HPDE6-E6E7 (cell line): ENCODE results near the gene BMERB1.
"Not testable (repeated sequence)": the region's sequence is repeated elsewhere in the genome, so short reads cannot be mapped to it uniquely, and the experiment has no call there.

Source experiments
- DNase-seq: peaks from one replicate; pipeline ENCODE4 v3.0.0; 2011; ENCODE audit warnings: missing footprints; ENCODE audit errors: extremely low spot score

The BMERB1 gene

GRCh38 chr16:15523092-15523541 is 88.7 kb downstream of the BMERB1 start:
- DNase-seq = no peak

GRCh38 chr16:15523939-15524338 is 89.6 kb downstream of the BMERB1 start:
- no peak for DNase-seq

- DNase-seq = no peak
Measured at GRCh38 chr16:15524966-15525365, 90.6 kb downstream of the BMERB1 start.

- DNase-seq = no peak
Measured at GRCh38 chr16:15526097-15526496, 91.7 kb downstream of the BMERB1 start.

GRCh38 chr16:15526731-15527130 is 92.3 kb downstream of the BMERB1 start:
- no peak for DNase-seq

- no peak for DNase-seq
Measured at GRCh38 chr16:15529673-15530072, 95.3 kb downstream of the BMERB1 start.

- no peak for DNase-seq
Measured at GRCh38 chr16:15530085-15530484, 95.7 kb downstream of the BMERB1 start.

- no peak for DNase-seq
Measured at GRCh38 chr16:15532825-15533224, 98.4 kb downstream of the BMERB1 start.

- DNase-seq = no peak
Measured at GRCh38 chr16:15533386-15533785, 99.0 kb downstream of the BMERB1 start.

- DNase-seq = no peak
Measured at GRCh38 chr16:15535772-15536171, 101.4 kb downstream of the BMERB1 start.

- no peak for DNase-seq
Measured at GRCh38 chr16:15536843-15537242, 102.5 kb downstream of the BMERB1 start.

GRCh38 chr16:15538507-15538906 is 104.1 kb downstream of the BMERB1 start:
- DNase-seq = no peak

GRCh38 chr16:15539197-15539596 is 104.8 kb downstream of the BMERB1 start:
- no peak for DNase-seq

GRCh38 chr16:15542261-15542660 is 107.9 kb downstream of the BMERB1 start:
- DNase-seq = no peak

GRCh38 chr16:15542734-15543347 is 108.5 kb downstream of the BMERB1 start:
- no peak for DNase-seq

GRCh38 chr16:15544405-15544804 is 110.0 kb downstream of the BMERB1 start:
- no peak for DNase-seq

GRCh38 chr16:15545544-15545943 is 111.2 kb downstream of the BMERB1 start:
- no peak for DNase-seq

- DNase-seq = not testable (repeated sequence)
Measured at GRCh38 chr16:15547072-15547767, 112.8 kb downstream of the BMERB1 start.

GRCh38 chr16:15547768-15548096 is 113.3 kb downstream of the BMERB1 start:
- no peak for DNase-seq

GRCh38 chr16:15548482-15548891 is 114.1 kb downstream of the BMERB1 start:
- DNase-seq = no peak

- DNase-seq = no peak
Measured at GRCh38 chr16:15552507-15552906, 118.1 kb downstream of the BMERB1 start.

- DNase-seq = no peak
Measured at GRCh38 chr16:15553313-15554088, 119.1 kb downstream of the BMERB1 start.

- DNase-seq = no peak
Measured at GRCh38 chr16:15556130-15556529, 121.7 kb downstream of the BMERB1 start.
